Measurements from ENCODE around the gene AKAP13.
A peak's percentile ranks its signal among the peaks of the same experiment; 100 is the strongest.

The AKAP13 gene

GRCh38 chr15:85542895-85543331 lies 162.5 kb downstream of the AKAP13 start:
- DNase-seq = no peak

GRCh38 chr15:85543741-85544155 lies 163.3 kb downstream of the AKAP13 start:
- peak; percentile 70 for DNase-seq

GRCh38 chr15:85545185-85545584 lies 164.8 kb downstream of the AKAP13 start:
- no peak for DNase-seq

GRCh38 chr15:85545752-85546151 lies 165.3 kb downstream of the AKAP13 start:
- DNase-seq = no peak

- no peak for DNase-seq
Observed at GRCh38 chr15:85547386-85547785, 167.0 kb downstream of the AKAP13 start.

- DNase-seq = no peak
Observed at GRCh38 chr15:85550283-85550682, 169.9 kb downstream of the AKAP13 start.

GRCh38 chr15:85551221-85551832 lies 170.9 kb downstream of the AKAP13 start:
- no peak for DNase-seq

GRCh38 chr15:85554852-85555521 lies 174.6 kb downstream of the AKAP13 start:
- no peak for DNase-seq

- no peak for DNase-seq
Observed at GRCh38 chr15:85555875-85556617, 175.6 kb downstream of the AKAP13 start.

- no peak for DNase-seq
Observed at GRCh38 chr15:85556618-85556895, 176.2 kb downstream of the AKAP13 start.

- DNase-seq = no peak
Observed at GRCh38 chr15:85557385-85557784, 177.0 kb downstream of the AKAP13 start.

- DNase-seq = no peak
Observed at GRCh38 chr15:85558848-85559247, 178.4 kb downstream of the AKAP13 start.

- DNase-seq = peak; percentile 71
Observed at GRCh38 chr15:85559530-85559929, 179.1 kb downstream of the AKAP13 start.

- peak; percentile 85 for DNase-seq
Observed at GRCh38 chr15:85562824-85563223, 182.4 kb downstream of the AKAP13 start.

GRCh38 chr15:85563328-85563727 lies 182.9 kb downstream of the AKAP13 start:
- DNase-seq = peak; percentile 56

- no peak for DNase-seq
Observed at GRCh38 chr15:85563731-85564130, 183.3 kb downstream of the AKAP13 start.

- peak; percentile 26 for DNase-seq
Observed at GRCh38 chr15:85564686-85565085, 184.3 kb downstream of the AKAP13 start.

GRCh38 chr15:85568261-85568808 lies 187.9 kb downstream of the AKAP13 start:
- DNase-seq = no peak

GRCh38 chr15:85570336-85570735 lies 189.9 kb downstream of the AKAP13 start:
- no peak for DNase-seq

GRCh38 chr15:85571780-85572179 lies 191.4 kb downstream of the AKAP13 start:
- DNase-seq = no peak

GRCh38 chr15:85576392-85576791 lies 196.0 kb downstream of the AKAP13 start:
- DNase-seq = no peak

GRCh38 chr15:85578941-85579701 lies 198.7 kb downstream of the AKAP13 start:
- DNase-seq = no peak

Data from NCI-H2171 treated with DMSO at 0.1 percent for 48 hours (cell line).